ENCODE results near the gene AANAT. TPM values are rescaled to one million over a fixed set of nuclear protein-coding genes. Genes with fewer than 3 reads are reported as not detected.
"Not testable (repeated sequence)": the region's sequence is repeated elsewhere in the genome, so short reads cannot be mapped to it uniquely, and the experiment has no call there.

The AANAT gene
- total RNA-seq, 1 experiment from 2014 or later, result not detected

GRCh38 chr17:76512366-76513305, 45.2 kb downstream of the AANAT start:
- TF ChIP-seq CTCF (IDR thresholded peaks at IDR 0.05; ENCODE audit: unreplicated experiment), result no peak
- Mint-ChIP-seq H3K9me3 (ENCODE audit: low read depth, unreplicated experiment) (no peaks in the 10 kb centered on the region), H3K4me1 (ENCODE audit: low read depth, unreplicated experiment) (no peaks in the 10 kb centered on the region), H3K4me3 (ENCODE audit: low read depth, unreplicated experiment) (no peak overlapping the region), H3K27me3 (ENCODE audit: unreplicated experiment) (peaks cover 61% of the 10 kb centered on the region), H3K27ac (ENCODE audit: unreplicated experiment) (no peak overlapping the region), H3K36me3 (ENCODE audit: insufficient read depth, unreplicated experiment) (no peaks in the 10 kb centered on the region)
- BruUV-seq (replicated peaks), result no TSS peak
- no peak for DNase-seq
- CTCF ChIA-PET, result interaction anchor here (0.6 kb wide), 1 partner anchor 12 kb away, joined by 6 read pairs; no protein-coding TSS in a partner anchor
- intact Hi-C loops (cut with micrococcal nuclease; ENCODE audit: unreplicated experiment), result no loop called here

- CTCF ChIA-PET, result interaction anchor here (0.7 kb wide), 2 partner anchors 125 to 1101 kb away, joined by 3 read pairs; no protein-coding TSS in a partner anchor
- Mint-ChIP-seq H3K4me3 (ENCODE audit: low read depth, unreplicated experiment) (no peak overlapping the region), H3K27ac (ENCODE audit: unreplicated experiment) (no peak overlapping the region), H3K27me3 (ENCODE audit: unreplicated experiment) (peaks cover 57% of the 10 kb centered on the region), H3K9me3 (ENCODE audit: low read depth, unreplicated experiment) (no peaks in the 10 kb centered on the region), H3K4me1 (ENCODE audit: low read depth, unreplicated experiment) (no peaks in the 10 kb centered on the region), H3K36me3 (ENCODE audit: insufficient read depth, unreplicated experiment) (no peaks in the 10 kb centered on the region)
- no peak for TF ChIP-seq CTCF (IDR thresholded peaks at IDR 0.05; ENCODE audit: unreplicated experiment)
- no TSS peak for BruUV-seq (replicated peaks)
- intact Hi-C loops (cut with micrococcal nuclease; ENCODE audit: unreplicated experiment), result no loop called here
- no peak for DNase-seq
These were observed 45.9 kb downstream of the AANAT start for GRCh38 chr17:76513306-76513692.

- peaks cover 58% of the 10 kb centered on the region for H3K27me3 Mint-ChIP-seq (ENCODE audit: unreplicated experiment)
- DNase-seq; H3K9me3 Mint-ChIP-seq (ENCODE audit: low read depth, unreplicated experiment); CTCF ChIA-PET; intact Hi-C loops (cut with micrococcal nuclease; ENCODE audit: unreplicated experiment); H3K27ac Mint-ChIP-seq (ENCODE audit: unreplicated experiment); H3K36me3 Mint-ChIP-seq (ENCODE audit: insufficient read depth, unreplicated experiment); BruUV-seq (replicated peaks); H3K4me1 Mint-ChIP-seq (ENCODE audit: low read depth, unreplicated experiment); H3K4me3 Mint-ChIP-seq (ENCODE audit: low read depth, unreplicated experiment): not testable (repeated sequence)
These were observed 47.0 kb downstream of the AANAT start for GRCh38 chr17:76514355-76514754.

GRCh38 chr17:76515274-76515949, 48.0 kb downstream of the AANAT start:
- no peak for DNase-seq
- BruUV-seq (replicated peaks), result no TSS peak
- H3K27me3 Mint-ChIP-seq (ENCODE audit: unreplicated experiment), result peaks cover 64% of the 10 kb centered on the region
- no peak overlapping the region for H3K27ac Mint-ChIP-seq (ENCODE audit: unreplicated experiment)
- H3K4me1 Mint-ChIP-seq (ENCODE audit: low read depth, unreplicated experiment), result no peaks in the 10 kb centered on the region
- H3K4me3 Mint-ChIP-seq (ENCODE audit: low read depth, unreplicated experiment), result no peak overlapping the region
- CTCF ChIA-PET, result interaction anchor here (0.7 kb wide), 2 partner anchors 12 to 156 kb away, joined by 3 to 4 read pairs; no protein-coding TSS in a partner anchor
- no peak for TF ChIP-seq CTCF (IDR thresholded peaks at IDR 0.05; ENCODE audit: unreplicated experiment)
- no peaks in the 10 kb centered on the region for H3K36me3 Mint-ChIP-seq (ENCODE audit: insufficient read depth, unreplicated experiment)
- intact Hi-C loops (cut with micrococcal nuclease; ENCODE audit: unreplicated experiment), result no loop called here
- no peaks in the 10 kb centered on the region for H3K9me3 Mint-ChIP-seq (ENCODE audit: low read depth, unreplicated experiment)
